H1 (cell line): ENCODE results near the gene SMTNL1. TPM values are rescaled to one million over a fixed set of nuclear protein-coding genes. Genes with fewer than 3 reads are reported as not detected.

Experiments
- EGR1 ChIP-seq: IDR thresholded peaks from 2 replicates; pipeline ENCODE4 v1.6.1; 2011; ENCODE audit warnings: low read depth, low read length, borderline replicate concordance
- EZH2 ChIP-seq: fragments of 200-600 bp; sonication (generic); IDR thresholded peaks from 2 replicates; pipeline ENCODE4 v1.7.1; 2012; ENCODE audit warnings: low read depth, mild to moderate bottlenecking, moderate library complexity, low read length, inconsistent platforms; ENCODE audit not compliant: severe bottlenecking
- HDAC2 ChIP-seq, 2 experiments: fragments of 300-600 bp in 1 of 2; sonication (generic) in 1 of 2; IDR thresholded peaks; 2 replicates each; pipeline ENCODE4 v1.6.1; 2011 to 2012; ENCODE audit warnings: low read depth in 2 of 2, low read length in 2 of 2, mild to moderate bottlenecking in 2 of 2, moderate library complexity in 2 of 2, borderline replicate concordance in 1 of 2, inconsistent platforms in 1 of 2
- KDM1A ChIP-seq: fragments of 200-600, 300-600 bp; sonication (generic); IDR thresholded peaks from 2 replicates; pipeline ENCODE4 v1.7.1; 2016; ENCODE audit warnings: mild to moderate bottlenecking, low read length, borderline replicate concordance
- PHF8 ChIP-seq: fragments of 200-600 bp; sonication (generic); conservative IDR thresholded peaks from 2 replicates; pipeline ENCODE4 v1.7.1; 2012; ENCODE audit warnings: low read depth, mild to moderate bottlenecking, inconsistent platforms, low read length, moderate library complexity
- USF2 ChIP-seq: IDR thresholded peaks from 2 replicates; pipeline ENCODE4 v1.6.1; 2011; ENCODE audit warnings: low read length, improper control_type of control experiment
- polyA plus RNA-seq, 7 experiments: library from polyadenylated mRNA; depleted of rRNA in 3 of 7; stranded (reverse) in 5 of 7; unstranded in 2 of 7; fragments of >200 nt in 5 of 7; fragments of 200-250 nt in 2 of 7; gene quantifications; 1 replicate in 5 of 7; 2 replicates in 1 of 7; 4 replicates in 1 of 7; pipeline versions ENCODE4 v1.2.1 to v1.2.3, GENCODE V29; 2011 to 2013; ENCODE audit warnings: missing spikeins in 2 of 7, mixed read lengths in 2 of 7
- total RNA-seq: library from RNA; stranded (reverse); fragmentation: NEBNext Ultra II Directional; extraction: Animal tissue kit (Norgen Biotek cat#: 25700); gene quantifications from 2 replicates; pipeline ENCODE4 v1.2.1, GENCODE V29; 2021
- TF ChIP-seq, protein P1 (sequence below): fragments of 300-600 bp; sonication (generic); IDR thresholded peaks from 2 replicates; pipeline ENCODE4 v1.7.1; 2012; ENCODE audit warnings: low read length, moderate library complexity, mild to moderate bottlenecking, inconsistent platforms; ENCODE audit not compliant: insufficient replicate concordance

SMTNL1 gene
- total and polyA plus RNA-seq, 2 of the 8 experiments (the other 6 are each of a cell fraction or from before 2014, with no cell fraction given) = 0.18 TPM; not detected in 1

GRCh38 chr11:57556041-57556440, 18.6 kb downstream of the SMTNL1 start (continued):
- TF ChIP-seq, protein P1, sequence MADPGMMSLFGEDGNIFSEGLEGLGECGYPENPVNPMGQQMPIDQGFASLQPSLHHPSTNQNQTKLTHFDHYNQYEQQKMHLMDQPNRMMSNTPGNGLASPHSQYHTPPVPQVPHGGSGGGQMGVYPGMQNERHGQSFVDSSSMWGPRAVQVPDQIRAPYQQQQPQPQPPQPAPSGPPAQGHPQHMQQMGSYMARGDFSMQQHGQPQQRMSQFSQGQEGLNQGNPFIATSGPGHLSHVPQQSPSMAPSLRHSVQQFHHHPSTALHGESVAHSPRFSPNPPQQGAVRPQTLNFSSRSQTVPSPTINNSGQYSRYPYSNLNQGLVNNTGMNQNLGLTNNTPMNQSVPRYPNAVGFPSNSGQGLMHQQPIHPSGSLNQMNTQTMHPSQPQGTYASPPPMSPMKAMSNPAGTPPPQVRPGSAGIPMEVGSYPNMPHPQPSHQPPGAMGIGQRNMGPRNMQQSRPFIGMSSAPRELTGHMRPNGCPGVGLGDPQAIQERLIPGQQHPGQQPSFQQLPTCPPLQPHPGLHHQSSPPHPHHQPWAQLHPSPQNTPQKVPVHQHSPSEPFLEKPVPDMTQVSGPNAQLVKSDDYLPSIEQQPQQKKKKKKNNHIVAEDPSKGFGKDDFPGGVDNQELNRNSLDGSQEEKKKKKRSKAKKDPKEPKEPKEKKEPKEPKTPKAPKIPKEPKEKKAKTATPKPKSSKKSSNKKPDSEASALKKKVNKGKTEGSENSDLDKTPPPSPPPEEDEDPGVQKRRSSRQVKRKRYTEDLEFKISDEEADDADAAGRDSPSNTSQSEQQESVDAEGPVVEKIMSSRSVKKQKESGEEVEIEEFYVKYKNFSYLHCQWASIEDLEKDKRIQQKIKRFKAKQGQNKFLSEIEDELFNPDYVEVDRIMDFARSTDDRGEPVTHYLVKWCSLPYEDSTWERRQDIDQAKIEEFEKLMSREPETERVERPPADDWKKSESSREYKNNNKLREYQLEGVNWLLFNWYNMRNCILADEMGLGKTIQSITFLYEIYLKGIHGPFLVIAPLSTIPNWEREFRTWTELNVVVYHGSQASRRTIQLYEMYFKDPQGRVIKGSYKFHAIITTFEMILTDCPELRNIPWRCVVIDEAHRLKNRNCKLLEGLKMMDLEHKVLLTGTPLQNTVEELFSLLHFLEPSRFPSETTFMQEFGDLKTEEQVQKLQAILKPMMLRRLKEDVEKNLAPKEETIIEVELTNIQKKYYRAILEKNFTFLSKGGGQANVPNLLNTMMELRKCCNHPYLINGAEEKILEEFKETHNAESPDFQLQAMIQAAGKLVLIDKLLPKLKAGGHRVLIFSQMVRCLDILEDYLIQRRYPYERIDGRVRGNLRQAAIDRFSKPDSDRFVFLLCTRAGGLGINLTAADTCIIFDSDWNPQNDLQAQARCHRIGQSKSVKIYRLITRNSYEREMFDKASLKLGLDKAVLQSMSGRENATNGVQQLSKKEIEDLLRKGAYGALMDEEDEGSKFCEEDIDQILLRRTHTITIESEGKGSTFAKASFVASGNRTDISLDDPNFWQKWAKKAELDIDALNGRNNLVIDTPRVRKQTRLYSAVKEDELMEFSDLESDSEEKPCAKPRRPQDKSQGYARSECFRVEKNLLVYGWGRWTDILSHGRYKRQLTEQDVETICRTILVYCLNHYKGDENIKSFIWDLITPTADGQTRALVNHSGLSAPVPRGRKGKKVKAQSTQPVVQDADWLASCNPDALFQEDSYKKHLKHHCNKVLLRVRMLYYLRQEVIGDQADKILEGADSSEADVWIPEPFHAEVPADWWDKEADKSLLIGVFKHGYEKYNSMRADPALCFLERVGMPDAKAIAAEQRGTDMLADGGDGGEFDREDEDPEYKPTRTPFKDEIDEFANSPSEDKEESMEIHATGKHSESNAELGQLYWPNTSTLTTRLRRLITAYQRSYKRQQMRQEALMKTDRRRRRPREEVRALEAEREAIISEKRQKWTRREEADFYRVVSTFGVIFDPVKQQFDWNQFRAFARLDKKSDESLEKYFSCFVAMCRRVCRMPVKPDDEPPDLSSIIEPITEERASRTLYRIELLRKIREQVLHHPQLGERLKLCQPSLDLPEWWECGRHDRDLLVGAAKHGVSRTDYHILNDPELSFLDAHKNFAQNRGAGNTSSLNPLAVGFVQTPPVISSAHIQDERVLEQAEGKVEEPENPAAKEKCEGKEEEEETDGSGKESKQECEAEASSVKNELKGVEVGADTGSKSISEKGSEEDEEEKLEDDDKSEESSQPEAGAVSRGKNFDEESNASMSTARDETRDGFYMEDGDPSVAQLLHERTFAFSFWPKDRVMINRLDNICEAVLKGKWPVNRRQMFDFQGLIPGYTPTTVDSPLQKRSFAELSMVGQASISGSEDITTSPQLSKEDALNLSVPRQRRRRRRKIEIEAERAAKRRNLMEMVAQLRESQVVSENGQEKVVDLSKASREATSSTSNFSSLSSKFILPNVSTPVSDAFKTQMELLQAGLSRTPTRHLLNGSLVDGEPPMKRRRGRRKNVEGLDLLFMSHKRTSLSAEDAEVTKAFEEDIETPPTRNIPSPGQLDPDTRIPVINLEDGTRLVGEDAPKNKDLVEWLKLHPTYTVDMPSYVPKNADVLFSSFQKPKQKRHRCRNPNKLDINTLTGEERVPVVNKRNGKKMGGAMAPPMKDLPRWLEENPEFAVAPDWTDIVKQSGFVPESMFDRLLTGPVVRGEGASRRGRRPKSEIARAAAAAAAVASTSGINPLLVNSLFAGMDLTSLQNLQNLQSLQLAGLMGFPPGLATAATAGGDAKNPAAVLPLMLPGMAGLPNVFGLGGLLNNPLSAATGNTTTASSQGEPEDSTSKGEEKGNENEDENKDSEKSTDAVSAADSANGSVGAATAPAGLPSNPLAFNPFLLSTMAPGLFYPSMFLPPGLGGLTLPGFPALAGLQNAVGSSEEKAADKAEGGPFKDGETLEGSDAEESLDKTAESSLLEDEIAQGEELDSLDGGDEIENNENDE = no peak
- no peak for TF ChIP-seq HDAC2 (IDR thresholded peaks at IDR 0.05; ENCODE audit: borderline replicate concordance in 1 of 2, low read depth in 2 of 2, low read length in 2 of 2)
- no peak for TF ChIP-seq EZH2
- no peak for TF ChIP-seq PHF8
- no peak for TF ChIP-seq KDM1A
- no peak for TF ChIP-seq EGR1
- TF ChIP-seq USF2 = no peak
